ES-I3 (cell line): ENCODE results near the gene FITM1.
A peak's percentile ranks its signal among the peaks of the same experiment; 100 is the strongest.

Experiments used
- H3K36me3 ChIP-seq: 2 replicates; pipeline ENCODE4 v1.6.1; 2013; ENCODE audit warnings: mild to moderate bottlenecking, low read length, control low read depth, moderate library complexity; ENCODE audit not compliant: insufficient read depth
- H3K4me1 ChIP-seq: 2 replicates; pipeline ENCODE4 v1.6.1; 2013; ENCODE audit warnings: mild to moderate bottlenecking, control low read depth, low read length; ENCODE audit not compliant: insufficient read depth
- H3K9ac ChIP-seq: 2 replicates; pipeline ENCODE4 v1.6.1; 2013; ENCODE audit warnings: low read depth, mild to moderate bottlenecking, low read length, moderate library complexity
- H3K9me3 ChIP-seq: 2 replicates; pipeline ENCODE4 v1.6.1; 2013; ENCODE audit warnings: mild to moderate bottlenecking, low read length, moderate library complexity; ENCODE audit not compliant: control insufficient read depth, insufficient read depth

Gene FITM1

GRCh38 chr14:24160850-24161804 lies 30.7 kb downstream of the FITM1 start, which contains the start of gene IRF9:
TSS of gene IRF9 (plus strand) at chr14:24161265. CDS start at chr14:24162145, 880 bp downstream.
- Histone ChIP-seq H3K9me3 (no peaks in the 10 kb centered on the region), H3K4me1 (peaks cover 5% of the 10 kb centered on the region; the same call in 1 of the 2 replicates), H3K36me3 (peaks cover 16% of the 10 kb centered on the region), H3K9ac (peak within 1 kb of the TSS; percentile 49)

GRCh38 chr14:24162093-24162492 lies 31.6 kb downstream of the FITM1 start:
- Histone ChIP-seq H3K36me3 (peaks cover 13% of the 10 kb centered on the region), H3K4me1 (peaks cover 5% of the 10 kb centered on the region; the same call in 1 of the 2 replicates), H3K9me3 (no peaks in the 10 kb centered on the region), H3K9ac (no peak overlapping the region)

GRCh38 chr14:24164518-24164991 lies 34.1 kb downstream of the FITM1 start:
- peaks cover 3% of the 10 kb centered on the region for H3K36me3 ChIP-seq
- no peak overlapping the region for H3K9ac ChIP-seq
- peaks cover 5% of the 10 kb centered on the region; the same call in 1 of the 2 replicates for H3K4me1 ChIP-seq
- H3K9me3 ChIP-seq: no peaks in the 10 kb centered on the region

GRCh38 chr14:24165785-24166184 lies 35.3 kb downstream of the FITM1 start:
- no peaks in the 10 kb centered on the region; the same call in none of the 2 replicates for H3K36me3 ChIP-seq
- H3K9me3 ChIP-seq: no peaks in the 10 kb centered on the region
- peaks cover 5% of the 10 kb centered on the region; the same call in 1 of the 2 replicates for H3K4me1 ChIP-seq
- no peak overlapping the region for H3K9ac ChIP-seq

- H3K9me3 ChIP-seq: no peaks in the 10 kb centered on the region
- H3K36me3 ChIP-seq: no peaks in the 10 kb centered on the region; the same call in none of the 2 replicates
- no peak overlapping the region for H3K9ac ChIP-seq
- H3K4me1 ChIP-seq: no peaks in the 10 kb centered on the region
These were observed 37.1 kb downstream of the FITM1 start for GRCh38 chr14:24167469-24168114.

GRCh38 chr14:24171422-24172260 lies 41.2 kb downstream of the FITM1 start, which contains the start of gene REC8:
TSS of gene REC8 (plus strand) at chr14:24172080. CDS start at chr14:24172553, 473 bp downstream.
- H3K4me1 ChIP-seq: no peaks in the 10 kb centered on the region
- H3K36me3 ChIP-seq: no peaks in the 10 kb centered on the region
- H3K9ac ChIP-seq: peak within 1 kb of the TSS; percentile 69
- no peaks in the 10 kb centered on the region for H3K9me3 ChIP-seq

GRCh38 chr14:24172261-24172860 lies 41.9 kb downstream of the FITM1 start:
- Histone ChIP-seq H3K9ac (peak overlapping the region; percentile 69), H3K4me1 (no peaks in the 10 kb centered on the region), H3K36me3 (no peaks in the 10 kb centered on the region), H3K9me3 (no peaks in the 10 kb centered on the region)

GRCh38 chr14:24172871-24173281 lies 42.4 kb downstream of the FITM1 start:
- Histone ChIP-seq H3K36me3 (no peaks in the 10 kb centered on the region), H3K9me3 (no peaks in the 10 kb centered on the region), H3K4me1 (no peaks in the 10 kb centered on the region), H3K9ac (peak overlapping the region; percentile 69; the same call in 1 of the 2 replicates)

- H3K4me1 ChIP-seq: no peaks in the 10 kb centered on the region
- H3K9ac ChIP-seq: no peak overlapping the region
- H3K36me3 ChIP-seq: peaks cover 9% of the 10 kb centered on the region
- H3K9me3 ChIP-seq: no peaks in the 10 kb centered on the region
These were observed 46.1 kb downstream of the FITM1 start for GRCh38 chr14:24176599-24176998.

GRCh38 chr14:24177041-24177825 lies 46.8 kb downstream of the FITM1 start:
- Histone ChIP-seq H3K36me3 (peaks cover 9% of the 10 kb centered on the region), H3K4me1 (no peaks in the 10 kb centered on the region), H3K9ac (no peak overlapping the region), H3K9me3 (no peaks in the 10 kb centered on the region)

GRCh38 chr14:24177891-24178290 lies 47.4 kb downstream of the FITM1 start:
- Histone ChIP-seq H3K4me1 (no peaks in the 10 kb centered on the region), H3K9me3 (no peaks in the 10 kb centered on the region), H3K36me3 (peaks cover 9% of the 10 kb centered on the region), H3K9ac (no peak overlapping the region)

- Histone ChIP-seq H3K36me3 (peaks cover 9% of the 10 kb centered on the region), H3K9me3 (no peaks in the 10 kb centered on the region), H3K9ac (no peak overlapping the region), H3K4me1 (no peaks in the 10 kb centered on the region)
These were observed 48.1 kb downstream of the FITM1 start for GRCh38 chr14:24178399-24179178.
